SH-SY5Y (cell line): ENCODE measurements around the gene PRSS38.

ENCODE experiments used
- GATA2 ChIP-seq: IDR thresholded peaks from 2 replicates; pipeline ENCODE4 v1.6.1; 2011; ENCODE audit warnings: mild to moderate bottlenecking, low read depth, low read length
- GATA3 ChIP-seq: IDR thresholded peaks from 2 replicates; pipeline ENCODE4 v1.6.1; 2011; ENCODE audit warnings: low read depth, mild to moderate bottlenecking, low read length, moderate library complexity

GRCh38 chr1:227791425-227792143 lies 23.9 kb upstream of the PRSS38 start:
- TF ChIP-seq GATA2 (no peak), GATA3 (no peak)
